Caco-2 (cell line): ENCODE data around the gene NMNAT3. TPM values are rescaled to one million over a fixed set of nuclear protein-coding genes. Genes with fewer than 3 reads are reported as not detected.

Experiments
- BruUV-seq: library from RNA; stranded (reverse); fragments of 400-500 nt; replicated peaks from 2 replicates; lab custom pipeline; 2021; lab: Mats Ljungman, UMichigan
- CTCF ChIA-PET: fragments of 300-600 bp; sonication (Branson Sonifier 250); formaldehyde crosslinking; loops from one replicate; lab custom pipeline; 2022; ENCODE audit warnings: antibody characterized with exemption; lab: Charles Lee
- POLR2A ChIA-PET: fragments of 300-600 bp; sonication (Branson Sonifier 250); formaldehyde crosslinking; loops from one replicate; lab custom pipeline; 2022; ENCODE audit warnings: antibody characterized with exemption; lab: Charles Lee
- DNase-seq, 2 experiments: peaks; one replicate each; pipeline versions ENCODE4 v3.0.0 to v3.0.0-alpha.2; 2020 to 2022
- H3K27me3 ChIP-seq: replicated peaks from 2 replicates; pipeline ENCODE4 v1.6.0; 2011; ENCODE audit warnings: low read length; ENCODE audit not compliant: control insufficient read depth, insufficient read depth
- H3K36me3 ChIP-seq: 2 replicates; pipeline ENCODE4 v1.5.1; 2011; ENCODE audit warnings: low read length; ENCODE audit not compliant: control insufficient read depth, insufficient read depth
- H3K4me1 ChIP-seq: fragments of 250-450 bp; sonication (Bioruptor Pico); 2 replicates; pipeline ENCODE4 v1.5.1; 2020; ENCODE audit warnings: mild to moderate bottlenecking
- H3K4me3 ChIP-seq: 2 replicates; pipeline ENCODE4 v1.5.1; 2011; ENCODE audit warnings: low read depth, mild to moderate bottlenecking, control low read depth, low read length
- H3K9me3 ChIP-seq: fragments of 250-450 bp; sonication (Bioruptor Pico); 2 replicates; pipeline ENCODE4 v1.5.1; 2020; ENCODE audit warnings: mild to moderate bottlenecking, moderate library complexity
- H3K27ac Mint-ChIP-seq: one replicate; pipeline ENCODE4 v1.8.0; 2022; ENCODE audit warnings: mixed read lengths; ENCODE audit not compliant: unreplicated experiment
- H3K27me3 Mint-ChIP-seq: one replicate; pipeline ENCODE4 v1.8.0; 2022; ENCODE audit warnings: mixed read lengths; ENCODE audit not compliant: insufficient read depth, unreplicated experiment
- H3K36me3 Mint-ChIP-seq: one replicate; pipeline ENCODE4 v1.8.0; 2022; ENCODE audit warnings: mild to moderate bottlenecking, mixed read lengths; ENCODE audit not compliant: insufficient read depth, unreplicated experiment
- H3K4me1 Mint-ChIP-seq: one replicate; pipeline ENCODE4 v1.8.0; 2022; ENCODE audit warnings: low read depth, mixed read lengths; ENCODE audit not compliant: unreplicated experiment
- H3K4me3 Mint-ChIP-seq: one replicate; pipeline ENCODE4 v1.8.0; 2022; ENCODE audit warnings: mild to moderate bottlenecking, moderate library complexity, mixed read lengths; ENCODE audit not compliant: unreplicated experiment
- H3K9me3 Mint-ChIP-seq: one replicate; pipeline ENCODE4 v1.8.0; 2022; ENCODE audit warnings: mixed read lengths; ENCODE audit not compliant: unreplicated experiment
- CTCF ChIP-seq, 2 experiments: fragments of 200-600 bp in 1 of 2; IDR thresholded peaks; 1 replicate in 1 of 2; 2 replicates in 1 of 2; pipeline versions ENCODE4 v1.5.1 to v1.8.0; 2011 to 2022; ENCODE audit warnings: antibody characterized with exemption in 1 of 2, control low read depth in 1 of 2, inconsistent platforms in 1 of 2, low read depth in 1 of 2, low read length in 1 of 2, mild to moderate bottlenecking in 1 of 2, moderate library complexity in 1 of 2; ENCODE audit not compliant: insufficient read depth in 1 of 2, severe bottlenecking in 1 of 2, unreplicated experiment in 1 of 2
- intact Hi-C: fragments of 100-400 bp; cut with micrococcal nuclease; formaldehyde crosslinking; loops from one replicate; pipeline ENCODE4 v1.10.0; 2022; ENCODE audit not compliant: unreplicated experiment
- total RNA-seq: library from RNA; stranded (reverse); gene quantifications from 2 replicates; pipeline ENCODE4 v1.2.3, GENCODE V29; 2022

Gene NMNAT3
- total RNA-seq, 1 experiment from 2014 or later, result 17.6 TPM

- ChIA-PET CTCF (no interaction called here), POLR2A (no interaction called here)
- H3K4me1 ChIP-seq, result no peaks in the 10 kb centered on the region
- no peak for DNase-seq
- H3K27ac Mint-ChIP-seq, result no peak overlapping the region
- BruUV-seq, result no TSS peak
- no peaks in the 10 kb centered on the region for H3K36me3 Mint-ChIP-seq
- H3K36me3 ChIP-seq, result no peaks in the 10 kb centered on the region
- no peak overlapping the region for H3K4me3 ChIP-seq
- H3K27me3 Mint-ChIP-seq, result no peaks in the 10 kb centered on the region
- no peaks in the 10 kb centered on the region for H3K9me3 ChIP-seq
- H3K9me3 Mint-ChIP-seq, result no peaks in the 10 kb centered on the region
- TF ChIP-seq CTCF (IDR thresholded peaks at IDR 0.05; ENCODE audit: insufficient read depth in 1 of 2, low read depth in 1 of 2, low read length in 1 of 2, severe bottlenecking in 1 of 2, unreplicated experiment in 1 of 2), result no peak
- peaks cover 8% of the 10 kb centered on the region for H3K4me1 Mint-ChIP-seq
- intact Hi-C loops, result no loop called here
- no peak overlapping the region for H3K4me3 Mint-ChIP-seq
- H3K27me3 ChIP-seq, result no peaks in the 10 kb centered on the region
Observed at GRCh38 chr3:139548801-139549200, 129.0 kb downstream of the NMNAT3 start.

GRCh38 chr3:139547666-139548065 lies 130.1 kb downstream of the NMNAT3 start:
- Mint-ChIP-seq H3K4me3 (no peak overlapping the region), H3K36me3 (no peaks in the 10 kb centered on the region), H3K4me1 (peaks cover 8% of the 10 kb centered on the region), H3K27ac (no peak overlapping the region), H3K27me3 (no peaks in the 10 kb centered on the region), H3K9me3 (no peaks in the 10 kb centered on the region)
- no peak for TF ChIP-seq CTCF (IDR thresholded peaks at IDR 0.05; ENCODE audit: insufficient read depth in 1 of 2, low read depth in 1 of 2, low read length in 1 of 2, severe bottlenecking in 1 of 2, unreplicated experiment in 1 of 2)
- DNase-seq, result no peak
- Histone ChIP-seq H3K9me3 (no peaks in the 10 kb centered on the region), H3K36me3 (no peaks in the 10 kb centered on the region), H3K4me3 (no peak overlapping the region), H3K4me1 (no peaks in the 10 kb centered on the region), H3K27me3 (no peaks in the 10 kb centered on the region)
- intact Hi-C loops, result no loop called here
- BruUV-seq, result no TSS peak
- ChIA-PET POLR2A (no interaction called here), CTCF (no interaction called here)

GRCh38 chr3:139546772-139547171 lies 131.0 kb downstream of the NMNAT3 start:
- H3K27me3 Mint-ChIP-seq, result no peaks in the 10 kb centered on the region
- H3K4me3 Mint-ChIP-seq, result no peak overlapping the region
- no peak for TF ChIP-seq CTCF (IDR thresholded peaks at IDR 0.05; ENCODE audit: insufficient read depth in 1 of 2, low read depth in 1 of 2, low read length in 1 of 2, severe bottlenecking in 1 of 2, unreplicated experiment in 1 of 2)
- H3K4me1 Mint-ChIP-seq, result no peaks in the 10 kb centered on the region
- Histone ChIP-seq H3K4me3 (no peak overlapping the region), H3K36me3 (no peaks in the 10 kb centered on the region), H3K27me3 (no peaks in the 10 kb centered on the region), H3K9me3 (no peaks in the 10 kb centered on the region), H3K4me1 (no peaks in the 10 kb centered on the region)
- ChIA-PET CTCF (no interaction called here), POLR2A (no interaction called here)
- H3K9me3 Mint-ChIP-seq, result no peaks in the 10 kb centered on the region
- no peaks in the 10 kb centered on the region for H3K36me3 Mint-ChIP-seq
- no peak for DNase-seq
- H3K27ac Mint-ChIP-seq, result no peak overlapping the region
- intact Hi-C loops, result no loop called here
- no TSS peak for BruUV-seq
